DOHH2 (cell line): ENCODE measurements around the gene GHR.

ENCODE experiments used
- CTCF ChIP-seq: fragments of 200-600 bp; sonication (generic); IDR thresholded peaks from one replicate; pipeline ENCODE4 v1.5.1; 2014; ENCODE audit warnings: antibody characterized with exemption, mild to moderate bottlenecking, low read depth, low read length; ENCODE audit not compliant: poor library complexity, severe bottlenecking
- EZH2phosphoT487 ChIP-seq: fragments of 200-600 bp; sonication (generic); IDR thresholded peaks from 2 replicates; pipeline ENCODE4 v1.6.1; 2017; ENCODE audit warnings: borderline replicate concordance, mild to moderate bottlenecking, antibody characterized with exemption, low read length, moderate library complexity, mixed read lengths

- TF ChIP-seq CTCF (no peak), EZH2phosphoT487 (no peak)
These were observed 22.8 kb upstream of the GHR start for GRCh38 chr5:42400474-42400873.
